Upper lobe of left lung (tissue), 6 donors: ENCODE data around the gene USP24. TPM values are rescaled to one million over a fixed set of nuclear protein-coding genes. Genes with fewer than 3 reads are reported as not detected.
"Not testable (repeated sequence)": the region's sequence is repeated elsewhere in the genome, so short reads cannot be mapped to it uniquely, and the experiment has no call there.

Experiments used
- ATAC-seq, 2 donors: fragments of 200-7000 bp; cut with Tn5 transposase; one replicate each; pipeline ENCODE4 v1.9.1; 2022; ENCODE audit warnings: mild to moderate bottlenecking in 2 of 2, moderate library complexity in 2 of 2; ENCODE audit not compliant: low FRiP score in 2 of 2
- DNase-seq, 2 donors: peaks; one replicate each; pipeline ENCODE4 v3.0.0-alpha.2; 2019 to 2020
- H3K27ac ChIP-seq, 4 donors: fragments of 200-600 bp; sonication (generic); one replicate each; pipeline ENCODE4 v1.5.1; 2016 to 2019
- H3K27me3 ChIP-seq, 4 donors: fragments of 200-600 bp; sonication (generic); one replicate each; pipeline ENCODE4 v1.5.1; 2017 to 2019
- H3K36me3 ChIP-seq, 4 donors: fragments of 200-600 bp; sonication (generic); one replicate each; pipeline ENCODE4 v1.5.1; 2016 to 2019
- H3K4me1 ChIP-seq, 4 donors: fragments of 200-600 bp; sonication (generic); one replicate each; pipeline ENCODE4 v1.5.1; 2018 to 2019
- H3K4me3 ChIP-seq, 4 donors: fragments of 200-600 bp; sonication (generic); one replicate each; pipeline ENCODE4 v1.5.1; 2017 to 2019; ENCODE audit warnings: mild to moderate bottlenecking in 2 of 4, moderate library complexity in 1 of 4
- H3K9me3 ChIP-seq, 4 donors: fragments of 200-600 bp; sonication (generic); one replicate each; pipeline ENCODE4 v1.5.1; 2018 to 2019
- EP300 ChIP-seq, 4 donors: sonication (generic); formaldehyde crosslinking; IDR thresholded peaks; one replicate each; pipeline ENCODE4 v1.5.1; 2017; ENCODE audit warnings: antibody characterized with exemption in 4 of 4, control low read depth in 2 of 4
- POLR2A ChIP-seq, 4 donors: fragments of 450-650 bp; IDR thresholded peaks; one replicate each; pipeline ENCODE4 v1.5.1; 2016 to 2017; ENCODE audit warnings: antibody characterized with exemption in 4 of 4, mild to moderate bottlenecking in 2 of 4
- POLR2AphosphoS5 ChIP-seq, 2 donors: sonication (generic); formaldehyde crosslinking; IDR thresholded peaks; one replicate each; pipeline ENCODE4 v1.5.1; 2017; ENCODE audit warnings: antibody characterized with exemption in 2 of 2
- WGBS, 2 donors: methylation state at CpG; one replicate each; pipeline ENCODE4 v1.1.5; 2017 to 2018; 5-methylcytosine and 5-hydroxymethylcytosine counted together
- total RNA-seq, 6 donors: library from RNA; depleted of rRNA in 4 of 6; stranded (reverse); fragments of >200 nt in 4 of 6; gene quantifications; one replicate each; pipeline versions ENCODE4 v1.1.0 to v1.2.1, GENCODE V29; 2016 to 2021
- TF ChIP-seq, protein P1 (sequence below), 6 experiments: fragments of 450-650 bp in 4 of 6; fragments of 200-600 bp in 2 of 6; sonication (generic) in 2 of 6; IDR thresholded peaks; one replicate each; pipeline ENCODE4 v1.5.1; 2016 to 2019; ENCODE audit warnings: antibody characterized with exemption in 6 of 6
- donor health status: DM: no; HTN: no; CAD: no; lungs with moderate emphysema.
- donor health status: DM: no; HTN: yes; CAD: no; lungs with severe emphysema.

The USP24 gene
- total RNA-seq, 6 donors from 2014 or later = 31.9 to 57.6 (median 41.9) TPM

DNA sequence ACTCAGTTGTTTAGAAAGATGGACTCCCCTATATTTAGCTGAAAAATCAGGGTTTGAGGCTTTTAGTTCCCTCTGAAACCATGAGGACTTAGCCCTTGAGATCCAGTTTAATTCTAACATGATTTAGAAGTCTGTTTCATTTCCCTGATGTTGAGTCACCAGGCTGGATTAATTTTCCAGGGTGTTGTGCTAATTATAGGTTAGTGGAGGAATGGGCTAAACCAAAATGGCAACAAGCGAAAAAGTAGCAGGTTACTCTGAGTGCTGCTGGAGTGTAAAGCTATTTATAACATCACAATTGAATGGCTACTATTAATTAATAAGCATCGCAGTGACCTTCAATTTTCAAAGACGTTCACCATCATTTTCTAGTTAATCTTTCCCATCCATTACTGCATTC lies 15.5 kb upstream of the USP24 start:
- Histone ChIP-seq H3K4me3 (no peak overlapping the region), H3K27ac (no peak overlapping the region), H3K36me3 (no peaks in the 10 kb centered on the region), H3K27me3 (no peaks in the 10 kb centered on the region), H3K9me3 (peaks cover 0 to 7% (median 5%) of the 10 kb centered on the region in 4 donors), H3K4me1 (no peaks in the 10 kb centered on the region)
- TF ChIP-seq EP300 (IDR thresholded peaks at IDR 0.05) (no peak), POLR2AphosphoS5 (IDR thresholded peaks at IDR 0.05) (no peak), POLR2A (IDR thresholded peaks at IDR 0.05) (no peak)
- TF ChIP-seq, protein P1, sequence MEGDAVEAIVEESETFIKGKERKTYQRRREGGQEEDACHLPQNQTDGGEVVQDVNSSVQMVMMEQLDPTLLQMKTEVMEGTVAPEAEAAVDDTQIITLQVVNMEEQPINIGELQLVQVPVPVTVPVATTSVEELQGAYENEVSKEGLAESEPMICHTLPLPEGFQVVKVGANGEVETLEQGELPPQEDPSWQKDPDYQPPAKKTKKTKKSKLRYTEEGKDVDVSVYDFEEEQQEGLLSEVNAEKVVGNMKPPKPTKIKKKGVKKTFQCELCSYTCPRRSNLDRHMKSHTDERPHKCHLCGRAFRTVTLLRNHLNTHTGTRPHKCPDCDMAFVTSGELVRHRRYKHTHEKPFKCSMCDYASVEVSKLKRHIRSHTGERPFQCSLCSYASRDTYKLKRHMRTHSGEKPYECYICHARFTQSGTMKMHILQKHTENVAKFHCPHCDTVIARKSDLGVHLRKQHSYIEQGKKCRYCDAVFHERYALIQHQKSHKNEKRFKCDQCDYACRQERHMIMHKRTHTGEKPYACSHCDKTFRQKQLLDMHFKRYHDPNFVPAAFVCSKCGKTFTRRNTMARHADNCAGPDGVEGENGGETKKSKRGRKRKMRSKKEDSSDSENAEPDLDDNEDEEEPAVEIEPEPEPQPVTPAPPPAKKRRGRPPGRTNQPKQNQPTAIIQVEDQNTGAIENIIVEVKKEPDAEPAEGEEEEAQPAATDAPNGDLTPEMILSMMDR (IDR thresholded peaks at IDR 0.05) = no peak
- ATAC-seq = no peak
- DNase-seq = no peak
- WGBS, 2 donors = 92 to 96% methylated on average over 3 of the region's 3 CpGs

DNA sequence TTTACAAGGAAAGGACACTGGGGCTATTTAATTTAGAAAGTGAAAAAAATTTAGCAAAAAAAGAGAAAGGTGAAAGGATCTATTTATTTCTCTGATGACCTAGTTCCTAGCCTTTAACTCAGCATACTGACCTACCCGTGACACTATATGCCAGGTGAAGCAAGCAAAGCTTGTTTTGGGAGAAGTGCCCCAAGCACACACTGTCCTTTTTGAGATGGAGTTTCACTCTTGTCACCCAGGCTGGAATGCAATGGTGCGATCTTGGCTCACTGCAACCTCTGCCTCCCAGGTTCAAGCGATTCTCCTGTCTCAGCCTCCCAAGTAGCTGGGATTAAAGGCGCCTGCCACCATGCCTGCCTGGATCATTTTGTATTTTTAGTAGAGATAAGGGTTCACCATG lies 14.6 kb upstream of the USP24 start:
- not testable (repeated sequence) for ATAC-seq, H3K27me3 ChIP-seq, H3K4me1 ChIP-seq, H3K9me3 ChIP-seq, DNase-seq, H3K36me3 ChIP-seq, H3K27ac ChIP-seq, H3K4me3 ChIP-seq
- WGBS, 2 donors = 95 to 99% methylated on average over 4 of the region's 4 CpGs

DNA sequence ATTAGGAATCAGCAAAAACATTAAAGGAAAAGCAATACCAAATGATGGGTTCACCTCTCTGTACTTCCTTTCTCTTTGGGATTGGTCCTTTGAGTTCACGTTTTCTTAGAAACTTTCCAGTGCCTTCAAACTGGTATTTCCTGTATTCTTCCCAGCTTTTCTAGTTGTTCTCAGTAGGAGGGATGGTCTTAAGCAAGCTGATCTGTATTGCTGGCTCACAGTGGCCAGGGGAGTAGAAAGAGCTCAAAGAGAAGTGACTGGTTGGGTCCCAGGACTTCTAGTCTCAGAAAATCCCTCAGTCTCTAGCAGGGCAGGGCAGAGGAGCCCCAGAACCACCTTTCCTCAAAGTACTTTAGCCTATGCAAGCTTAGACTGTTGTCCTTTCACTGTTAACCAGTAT lies 10.1 kb upstream of the USP24 start:
- Histone ChIP-seq H3K27ac (no peak overlapping the region), H3K4me3 (no peak overlapping the region), H3K4me1 (no peaks in the 10 kb centered on the region), H3K27me3 (no peaks in the 10 kb centered on the region), H3K9me3 (peaks cover 0 to 7% (median 5%) of the 10 kb centered on the region in 4 donors), H3K36me3 (no peaks in the 10 kb centered on the region)
- DNase-seq (no peak), ATAC-seq (no peak)
- TF ChIP-seq, protein P1 (IDR thresholded peaks at IDR 0.05) = no peak
- no peak for TF ChIP-seq POLR2A (IDR thresholded peaks at IDR 0.05)
- TF ChIP-seq POLR2AphosphoS5 (IDR thresholded peaks at IDR 0.05) = no peak
- TF ChIP-seq EP300 (IDR thresholded peaks at IDR 0.05) = no peak
- WGBS, 2 donors = 59% methylated on average over 1 of the region's 1 CpG

DNA sequence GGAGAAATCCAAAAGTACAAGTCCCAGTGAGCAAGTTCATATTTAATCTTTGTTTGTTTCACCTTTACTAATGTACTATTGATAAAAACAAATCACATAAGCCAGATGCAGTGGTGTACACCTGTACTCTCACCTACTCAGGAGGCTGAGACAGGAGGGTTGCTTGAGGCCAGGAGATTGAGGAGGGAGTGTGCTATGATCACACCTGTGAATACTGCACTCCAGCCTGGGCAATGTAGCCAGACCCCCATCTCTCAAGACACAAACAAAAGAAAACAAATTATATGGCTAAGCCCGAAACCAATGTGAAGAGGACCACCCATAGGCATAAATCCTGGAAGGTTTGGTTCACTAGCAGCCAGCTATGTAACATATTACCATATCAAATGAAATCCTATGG lies 9.6 kb upstream of the USP24 start:
- H3K27ac ChIP-seq = no peak overlapping the region
- TF ChIP-seq POLR2A (IDR thresholded peaks at IDR 0.05) (no peak), EP300 (IDR thresholded peaks at IDR 0.05) (no peak), POLR2AphosphoS5 (IDR thresholded peaks at IDR 0.05) (no peak)
- TF ChIP-seq, protein P1 (IDR thresholded peaks at IDR 0.05) = no peak
- DNase-seq (no peak), ATAC-seq (no peak)
- no peak overlapping the region for H3K4me3 ChIP-seq
- WGBS, 2 donors = 92 to 100% methylated on average over 1 of the region's 1 CpG
- no peaks in the 10 kb centered on the region for H3K36me3 ChIP-seq
- peaks cover 0 to 7% (median 5%) of the 10 kb centered on the region in 4 donors for H3K9me3 ChIP-seq
- H3K27me3 ChIP-seq = no peaks in the 10 kb centered on the region
- H3K4me1 ChIP-seq = no peaks in the 10 kb centered on the region

DNA sequence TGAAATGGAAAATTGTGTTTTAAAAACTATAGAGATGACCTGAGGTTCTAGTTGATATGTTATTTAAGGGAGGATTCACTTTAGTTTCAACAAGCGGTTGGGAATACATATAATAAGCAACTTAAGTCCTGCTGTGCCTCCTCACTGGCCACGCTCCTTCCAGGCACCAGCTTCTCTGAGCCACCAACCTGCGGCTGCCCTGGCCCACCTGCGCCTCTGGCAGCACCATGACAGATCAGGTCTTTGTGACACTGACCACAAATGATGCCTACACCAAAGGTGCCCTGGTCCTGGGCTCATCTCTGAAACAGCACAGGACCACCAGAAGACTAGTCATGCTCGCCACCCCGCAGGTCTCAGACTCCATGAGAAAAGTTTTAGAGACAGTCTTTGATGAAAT lies 7.0 kb upstream of the USP24 start:
- no peaks in the 10 kb centered on the region for H3K9me3 ChIP-seq
- DNase-seq (peak in 1 of 2 donors; percentile 24), ATAC-seq (peak in 1 of 2 donors; percentile 49)
- WGBS, 2 donors = 82 to 83% methylated on average over 4 to 6 of the region's 6 CpGs
- H3K4me3 ChIP-seq = no peak overlapping the region
- H3K4me1 ChIP-seq = peaks cover 4 to 12% (median 8%) of the 10 kb centered on the region in 4 donors
- no peaks in the 10 kb centered on the region for H3K36me3 ChIP-seq
- TF ChIP-seq EP300 (IDR thresholded peaks at IDR 0.05) (no peak), POLR2AphosphoS5 (IDR thresholded peaks at IDR 0.05) (no peak), POLR2A (IDR thresholded peaks at IDR 0.05) (no peak)
- TF ChIP-seq, protein P1 (IDR thresholded peaks at IDR 0.05) = no peak
- H3K27me3 ChIP-seq = no peaks in the 10 kb centered on the region
- H3K27ac ChIP-seq = no peak overlapping the region
